Esophagus squamous epithelium (tissue), 5 donors: ENCODE data around the gene GBX1. TPM values are rescaled to one million over a fixed set of nuclear protein-coding genes. Genes with fewer than 3 reads are reported as not detected.

Experiments
- DNase-seq: peaks from one replicate; lab custom pipeline; 2025; lab: John Stamatoyannopoulos, UW
- H3K27ac ChIP-seq, 4 donors: fragments of 200-600 bp; sonication (generic); one replicate each; pipeline ENCODE4 v1.5.1; 2016 to 2019; ENCODE audit warnings: mild to moderate bottlenecking in 1 of 4
- H3K27me3 ChIP-seq, 4 donors: fragments of 200-600 bp; sonication (generic); 1 replicate in 3 of 4; 2 replicates in 1 of 4; pipeline versions ENCODE4 v1.5.1 to v1.6.0; 2017 to 2021; ENCODE audit warnings: antibody characterized with exemption in 1 of 4
- H3K36me3 ChIP-seq, 3 donors: fragments of 200-600 bp; sonication (generic); one replicate each; pipeline ENCODE4 v1.5.1; 2016 to 2019
- H3K4me1 ChIP-seq, 3 donors: fragments of 200-600 bp; sonication (generic); one replicate each; pipeline ENCODE4 v1.5.1; 2017 to 2019
- H3K4me3 ChIP-seq, 4 donors: fragments of 200-600 bp; sonication (generic); 1 replicate in 3 of 4; 2 replicates in 1 of 4; pipeline ENCODE4 v1.5.1; 2016 to 2019; ENCODE audit warnings: mild to moderate bottlenecking in 2 of 4, moderate library complexity in 1 of 4
- H3K9me3 ChIP-seq, 3 donors: fragments of 200-600 bp; sonication (generic); one replicate each; pipeline ENCODE4 v1.5.1; 2016 to 2019
- POLR2A ChIP-seq, 4 donors: fragments of 450-650 bp; IDR thresholded peaks; one replicate each; pipeline ENCODE4 v1.6.1; 2017; ENCODE audit warnings: antibody characterized with exemption in 4 of 4, mild to moderate bottlenecking in 4 of 4, moderate library complexity in 3 of 4
- WGBS, 2 donors: methylation state at CpG; one replicate each; pipeline ENCODE4 v1.1.5; 2018; 5-methylcytosine and 5-hydroxymethylcytosine counted together
- intact Hi-C: fragments of 100-400 bp; cut with DNase I; formaldehyde crosslinking; loops from one replicate; pipeline ENCODE4 v1.15.0; 2022
- total RNA-seq, 4 donors: library from RNA; depleted of rRNA; stranded (reverse); fragments of >200 nt; gene quantifications; one replicate each; pipeline ENCODE4 v1.1.0, GENCODE V29; 2016
- TF ChIP-seq, protein P1 (sequence below), 6 experiments: fragments of 450-650 bp in 4 of 6; fragments of 200-600 bp in 2 of 6; sonication (generic) in 2 of 6; IDR thresholded peaks; one replicate each; pipeline ENCODE4 v1.5.1; 2016 to 2019; ENCODE audit warnings: antibody characterized with exemption in 6 of 6, mild to moderate bottlenecking in 4 of 6, moderate library complexity in 4 of 6
- donor health status: DM: yes; HTN: yes; CAD: no.

GBX1 gene
- total RNA-seq, 4 donors from 2014 or later = not detected

DNA sequence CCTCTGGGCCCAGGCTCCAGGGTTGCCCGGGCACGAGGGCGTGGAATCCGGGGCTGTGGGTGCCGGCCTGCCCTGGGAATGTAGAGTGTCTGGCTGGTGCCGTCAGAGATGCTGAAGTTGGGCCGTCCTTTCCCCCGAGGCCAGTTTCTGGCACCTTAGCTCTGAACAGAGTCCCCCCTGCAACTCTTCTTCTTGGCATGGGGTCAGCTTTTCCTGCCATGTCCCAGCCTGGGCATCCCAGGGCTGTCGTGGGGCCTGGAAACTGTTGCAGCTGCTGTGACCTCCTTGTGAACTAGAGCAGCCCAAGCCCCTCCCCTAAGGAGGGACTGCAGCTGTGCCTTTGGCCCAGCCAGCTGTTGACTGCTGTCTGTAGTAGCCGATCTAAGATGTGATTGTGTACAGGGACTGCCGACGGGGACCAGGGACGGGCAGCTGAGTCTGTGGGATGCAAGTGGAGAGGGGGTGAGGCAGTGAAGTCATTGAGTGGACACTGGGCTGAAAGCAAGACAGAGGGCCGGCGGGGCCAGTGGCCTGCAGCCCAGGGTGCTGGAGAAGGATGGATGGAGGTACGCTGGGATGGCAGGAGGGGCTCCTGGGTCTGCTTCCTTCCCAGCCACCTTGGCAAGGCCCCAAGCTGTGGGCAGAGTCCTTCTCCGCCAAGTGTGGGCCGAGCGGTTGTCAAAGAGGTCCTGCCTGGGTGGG is 35.8 kb downstream of the GBX1 start:
- Histone ChIP-seq H3K9me3 (no peaks in the 10 kb centered on the region), H3K36me3 (peaks cover 73 to 100% (median 75%) of the 10 kb centered on the region in 3 donors), H3K27ac (no peak overlapping the region), H3K4me1 (peaks cover 0 to 4% (median 0%) of the 10 kb centered on the region in 3 donors), H3K27me3 (no peaks in the 10 kb centered on the region), H3K4me3 (no peak overlapping the region)
- 77 to 85% methylated on average over 9 to 10 of the region's 19 CpGs for WGBS, 2 donors
- DNase-seq = no peak
- no peak for TF ChIP-seq POLR2A (IDR thresholded peaks at IDR 0.05)
- TF ChIP-seq, protein P1, sequence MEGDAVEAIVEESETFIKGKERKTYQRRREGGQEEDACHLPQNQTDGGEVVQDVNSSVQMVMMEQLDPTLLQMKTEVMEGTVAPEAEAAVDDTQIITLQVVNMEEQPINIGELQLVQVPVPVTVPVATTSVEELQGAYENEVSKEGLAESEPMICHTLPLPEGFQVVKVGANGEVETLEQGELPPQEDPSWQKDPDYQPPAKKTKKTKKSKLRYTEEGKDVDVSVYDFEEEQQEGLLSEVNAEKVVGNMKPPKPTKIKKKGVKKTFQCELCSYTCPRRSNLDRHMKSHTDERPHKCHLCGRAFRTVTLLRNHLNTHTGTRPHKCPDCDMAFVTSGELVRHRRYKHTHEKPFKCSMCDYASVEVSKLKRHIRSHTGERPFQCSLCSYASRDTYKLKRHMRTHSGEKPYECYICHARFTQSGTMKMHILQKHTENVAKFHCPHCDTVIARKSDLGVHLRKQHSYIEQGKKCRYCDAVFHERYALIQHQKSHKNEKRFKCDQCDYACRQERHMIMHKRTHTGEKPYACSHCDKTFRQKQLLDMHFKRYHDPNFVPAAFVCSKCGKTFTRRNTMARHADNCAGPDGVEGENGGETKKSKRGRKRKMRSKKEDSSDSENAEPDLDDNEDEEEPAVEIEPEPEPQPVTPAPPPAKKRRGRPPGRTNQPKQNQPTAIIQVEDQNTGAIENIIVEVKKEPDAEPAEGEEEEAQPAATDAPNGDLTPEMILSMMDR (IDR thresholded peaks at IDR 0.05) = no peak
- intact Hi-C loops = no loop called here

- Histone ChIP-seq H3K4me3 (no peak overlapping the region), H3K9me3 (no peaks in the 10 kb centered on the region), H3K36me3 (peaks cover 70 to 98% (median 70%) of the 10 kb centered on the region in 3 donors), H3K27ac (no peak overlapping the region), H3K4me1 (peaks cover 0 to 9% (median 4%) of the 10 kb centered on the region in 3 donors), H3K27me3 (no peaks in the 10 kb centered on the region)
- DNase-seq = no peak
- 79 to 88% methylated on average over 9 to 10 of the region's 13 CpGs for WGBS, 2 donors
- TF ChIP-seq, protein P1 (IDR thresholded peaks at IDR 0.05) = no peak
- TF ChIP-seq POLR2A (IDR thresholded peaks at IDR 0.05) = no peak
- intact Hi-C loops = no loop called here
Measured at GRCh38 chr7:151131224-151131591, 36.3 kb downstream of the GBX1 start.

GRCh38 chr7:151130741-151131157 is 36.7 kb downstream of the GBX1 start:
- TF ChIP-seq, protein P1 (IDR thresholded peaks at IDR 0.05) = no peak
- TF ChIP-seq POLR2A (IDR thresholded peaks at IDR 0.05) = no peak
- H3K36me3 ChIP-seq = peaks cover 65 to 93% (median 66%) of the 10 kb centered on the region in 3 donors
- H3K4me3 ChIP-seq = no peak overlapping the region
- H3K9me3 ChIP-seq = no peaks in the 10 kb centered on the region
- no peaks in the 10 kb centered on the region for H3K27me3 ChIP-seq
- 84% methylated on average over 12 of the region's 17 CpGs; no CpG with 5 or more reads in 1 of the 2 donors for WGBS, 2 donors
- no peak for DNase-seq
- no peak overlapping the region for H3K27ac ChIP-seq
- intact Hi-C loops = no loop called here
- peaks cover 2 to 14% (median 9%) of the 10 kb centered on the region in 3 donors for H3K4me1 ChIP-seq

DNA sequence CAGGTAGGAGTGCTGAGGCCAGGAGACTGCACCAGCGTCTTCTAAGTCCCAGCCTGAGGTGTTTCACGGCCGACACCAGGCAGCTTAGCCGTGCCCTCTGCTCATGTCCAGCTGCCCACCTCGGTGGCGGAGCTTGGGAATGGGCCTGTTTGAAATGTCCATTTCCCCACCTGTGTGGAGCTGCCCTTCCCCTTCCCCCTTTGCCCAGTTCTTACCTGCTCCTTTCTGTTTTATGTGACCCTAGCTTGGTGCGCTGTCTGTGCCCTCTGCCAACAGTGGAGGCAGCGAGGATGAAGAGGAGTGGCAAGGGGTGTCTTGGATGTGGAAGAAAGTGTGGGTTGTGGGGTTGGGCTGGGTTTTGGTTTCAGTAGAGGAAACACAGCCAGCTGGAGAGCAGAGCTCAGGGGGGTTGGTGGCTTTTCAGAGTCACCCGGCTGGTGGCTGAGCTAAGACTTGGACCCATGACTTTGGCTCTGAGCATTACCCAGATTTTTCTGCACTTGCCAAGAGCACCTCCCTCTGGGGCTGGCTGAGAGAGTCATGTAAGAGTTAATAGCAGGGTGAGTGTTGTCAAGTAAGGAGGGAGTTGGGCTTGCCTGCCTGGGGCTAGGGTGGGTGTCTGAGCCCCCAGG is 37.4 kb downstream of the GBX1 start:
- peaks cover 9 to 21% (median 15%) of the 10 kb centered on the region in 3 donors for H3K4me1 ChIP-seq
- no peak overlapping the region for H3K27ac ChIP-seq
- H3K36me3 ChIP-seq = peaks cover 58 to 91% (median 59%) of the 10 kb centered on the region in 3 donors
- 40 to 95% methylated on average over 1 to 5 of the region's 9 CpGs for WGBS, 2 donors
- TF ChIP-seq POLR2A (IDR thresholded peaks at IDR 0.05) = no peak
- TF ChIP-seq, protein P1 (IDR thresholded peaks at IDR 0.05) = no peak
- no peaks in the 10 kb centered on the region for H3K27me3 ChIP-seq
- H3K9me3 ChIP-seq = no peaks in the 10 kb centered on the region
- no peak for DNase-seq
- H3K4me3 ChIP-seq = no peak overlapping the region
- intact Hi-C loops = no loop called here
